ENCODE data around the gene STK11.

Gene STK11

DNA sequence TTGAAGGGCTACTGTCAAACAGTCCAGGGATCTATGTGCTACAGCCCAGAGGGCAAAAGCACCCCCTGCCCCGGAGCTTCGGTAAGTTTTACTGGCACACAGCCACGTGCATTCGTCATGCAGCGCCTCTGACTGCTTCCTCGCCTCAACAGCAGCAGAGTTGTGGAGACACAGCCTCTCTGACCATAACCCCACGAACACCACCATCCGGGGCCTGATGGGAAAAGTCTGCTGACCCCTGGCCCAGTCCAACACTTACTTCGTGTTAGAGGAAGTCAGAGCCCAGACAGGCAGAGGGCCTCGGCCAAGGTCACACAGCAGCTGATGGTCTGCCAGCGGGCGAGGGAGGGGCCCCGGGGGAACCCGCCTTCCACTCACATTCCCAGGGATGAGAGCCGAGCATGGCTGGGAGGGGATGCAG, 27.1 kb downstream of the STK11 start:
- TF ChIP-seq, protein P1, sequence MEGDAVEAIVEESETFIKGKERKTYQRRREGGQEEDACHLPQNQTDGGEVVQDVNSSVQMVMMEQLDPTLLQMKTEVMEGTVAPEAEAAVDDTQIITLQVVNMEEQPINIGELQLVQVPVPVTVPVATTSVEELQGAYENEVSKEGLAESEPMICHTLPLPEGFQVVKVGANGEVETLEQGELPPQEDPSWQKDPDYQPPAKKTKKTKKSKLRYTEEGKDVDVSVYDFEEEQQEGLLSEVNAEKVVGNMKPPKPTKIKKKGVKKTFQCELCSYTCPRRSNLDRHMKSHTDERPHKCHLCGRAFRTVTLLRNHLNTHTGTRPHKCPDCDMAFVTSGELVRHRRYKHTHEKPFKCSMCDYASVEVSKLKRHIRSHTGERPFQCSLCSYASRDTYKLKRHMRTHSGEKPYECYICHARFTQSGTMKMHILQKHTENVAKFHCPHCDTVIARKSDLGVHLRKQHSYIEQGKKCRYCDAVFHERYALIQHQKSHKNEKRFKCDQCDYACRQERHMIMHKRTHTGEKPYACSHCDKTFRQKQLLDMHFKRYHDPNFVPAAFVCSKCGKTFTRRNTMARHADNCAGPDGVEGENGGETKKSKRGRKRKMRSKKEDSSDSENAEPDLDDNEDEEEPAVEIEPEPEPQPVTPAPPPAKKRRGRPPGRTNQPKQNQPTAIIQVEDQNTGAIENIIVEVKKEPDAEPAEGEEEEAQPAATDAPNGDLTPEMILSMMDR (IDR thresholded peaks at IDR 0.05; ENCODE audit: low read depth, low read length, missing control alignments): no peak
- no peak for DNase-seq (ENCODE audit: low read depth)
- H3K4me3 ChIP-seq (ENCODE audit: low read depth, low read length): no peak overlapping the region

DNA sequence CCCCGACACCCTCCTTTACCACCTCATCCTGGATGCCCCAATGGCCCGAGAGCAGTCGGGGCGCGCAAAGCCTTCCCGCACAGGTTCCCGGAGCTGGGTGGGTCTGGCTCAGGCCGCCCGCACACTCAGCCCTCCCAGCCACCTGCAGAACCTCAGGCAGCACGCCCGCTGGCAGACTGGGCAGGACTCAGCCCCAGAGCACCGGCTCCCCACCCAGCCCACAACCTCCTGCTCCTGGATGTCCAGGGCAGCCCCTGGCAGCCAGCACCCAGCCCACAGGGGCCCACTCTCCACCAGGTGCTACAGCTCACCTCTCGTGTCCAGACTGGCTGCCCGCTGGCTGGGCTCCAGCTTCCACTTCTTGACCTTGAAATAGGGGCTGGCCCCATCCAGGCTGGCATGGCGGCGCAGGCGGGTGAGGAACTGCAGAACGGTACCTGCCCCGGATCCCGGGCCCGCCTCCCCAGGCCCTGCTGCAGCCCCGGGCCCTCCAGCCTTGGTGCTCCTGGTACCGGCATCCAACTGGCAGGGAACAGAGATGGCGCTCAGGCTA, 27.6 kb downstream of the STK11 start:
- no peak for DNase-seq (ENCODE audit: low read depth)
- H3K4me3 ChIP-seq (ENCODE audit: low read depth, low read length): no peak overlapping the region
- TF ChIP-seq, protein P1 (IDR thresholded peaks at IDR 0.05; ENCODE audit: low read depth, low read length, missing control alignments): no peak

DNA sequence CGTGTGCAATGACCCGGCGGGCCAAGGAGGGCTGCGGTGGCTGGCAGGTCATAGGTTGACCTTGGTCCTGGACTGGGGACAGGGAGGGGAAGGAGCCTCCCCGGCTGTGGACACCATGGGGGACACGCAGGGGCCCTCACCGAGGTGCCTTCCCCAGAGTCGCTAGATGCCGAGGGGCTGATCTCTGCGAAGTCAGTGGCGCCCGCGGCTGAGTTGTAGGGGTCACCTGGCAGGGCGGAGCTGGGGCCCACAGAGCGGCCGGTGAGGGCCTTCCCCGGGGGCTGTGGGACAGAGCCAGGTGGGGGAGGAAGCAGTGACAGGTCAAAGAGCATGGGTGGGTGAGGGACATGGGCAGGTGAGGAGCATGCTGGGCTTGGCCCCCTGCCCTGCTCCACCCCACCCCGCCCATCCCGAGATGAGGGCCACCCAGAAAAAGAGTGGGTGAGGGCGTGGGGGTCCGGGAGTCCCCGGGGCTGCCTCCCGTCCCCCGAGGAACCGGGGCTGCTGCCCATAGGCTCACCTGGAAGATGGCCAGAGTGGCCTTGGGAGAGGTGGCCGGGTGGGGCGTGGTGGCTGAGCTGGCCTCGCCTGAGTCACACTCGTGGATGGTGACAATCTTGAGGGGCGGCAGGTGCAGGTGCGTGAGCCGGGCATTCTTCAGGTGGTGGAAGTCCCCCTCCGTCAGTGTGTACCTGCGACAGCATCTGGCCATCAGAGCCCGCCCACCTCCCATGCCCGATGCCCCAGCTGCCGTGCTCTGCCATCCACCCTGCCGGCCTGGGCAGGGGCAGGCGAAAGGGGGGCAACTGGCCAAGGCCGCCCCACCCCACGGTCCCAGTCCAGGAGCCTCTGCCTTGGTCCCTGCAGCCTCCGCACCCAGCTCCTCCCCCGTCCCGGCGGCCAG, 28.7 kb downstream of the STK11 start:
- H3K4me3 ChIP-seq (ENCODE audit: low read depth, low read length): no peak overlapping the region
- TF ChIP-seq, protein P1 (IDR thresholded peaks at IDR 0.05; ENCODE audit: low read depth, low read length, missing control alignments): no peak
- DNase-seq (ENCODE audit: low read depth): no peak

DNA sequence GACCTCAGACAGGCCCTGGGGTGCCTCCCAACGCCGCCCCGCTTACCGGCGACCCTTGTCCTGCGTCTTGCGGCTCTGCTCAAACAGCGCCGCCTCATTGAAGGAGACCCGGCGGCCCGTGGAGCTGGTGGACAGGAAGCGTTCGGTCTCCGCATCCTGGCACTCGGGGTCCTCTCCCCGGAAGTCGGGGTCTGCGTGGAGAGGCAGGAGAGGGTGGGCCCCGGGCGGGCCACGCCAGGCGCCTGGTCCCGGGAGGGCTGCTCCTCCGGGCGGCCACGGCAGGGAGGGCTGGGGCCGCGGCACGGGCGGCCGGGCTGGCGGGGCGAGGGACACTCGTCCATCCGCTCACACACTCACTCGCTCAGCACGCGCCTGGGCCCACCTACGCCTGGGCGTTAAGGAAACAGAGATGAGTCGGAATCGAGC, 29.4 kb downstream of the STK11 start:
- TF ChIP-seq, protein P1 (IDR thresholded peaks at IDR 0.05; ENCODE audit: low read depth, low read length, missing control alignments): no peak
- no peak overlapping the region for H3K4me3 ChIP-seq (ENCODE audit: low read depth, low read length)
- no peak for DNase-seq (ENCODE audit: low read depth)

DNA sequence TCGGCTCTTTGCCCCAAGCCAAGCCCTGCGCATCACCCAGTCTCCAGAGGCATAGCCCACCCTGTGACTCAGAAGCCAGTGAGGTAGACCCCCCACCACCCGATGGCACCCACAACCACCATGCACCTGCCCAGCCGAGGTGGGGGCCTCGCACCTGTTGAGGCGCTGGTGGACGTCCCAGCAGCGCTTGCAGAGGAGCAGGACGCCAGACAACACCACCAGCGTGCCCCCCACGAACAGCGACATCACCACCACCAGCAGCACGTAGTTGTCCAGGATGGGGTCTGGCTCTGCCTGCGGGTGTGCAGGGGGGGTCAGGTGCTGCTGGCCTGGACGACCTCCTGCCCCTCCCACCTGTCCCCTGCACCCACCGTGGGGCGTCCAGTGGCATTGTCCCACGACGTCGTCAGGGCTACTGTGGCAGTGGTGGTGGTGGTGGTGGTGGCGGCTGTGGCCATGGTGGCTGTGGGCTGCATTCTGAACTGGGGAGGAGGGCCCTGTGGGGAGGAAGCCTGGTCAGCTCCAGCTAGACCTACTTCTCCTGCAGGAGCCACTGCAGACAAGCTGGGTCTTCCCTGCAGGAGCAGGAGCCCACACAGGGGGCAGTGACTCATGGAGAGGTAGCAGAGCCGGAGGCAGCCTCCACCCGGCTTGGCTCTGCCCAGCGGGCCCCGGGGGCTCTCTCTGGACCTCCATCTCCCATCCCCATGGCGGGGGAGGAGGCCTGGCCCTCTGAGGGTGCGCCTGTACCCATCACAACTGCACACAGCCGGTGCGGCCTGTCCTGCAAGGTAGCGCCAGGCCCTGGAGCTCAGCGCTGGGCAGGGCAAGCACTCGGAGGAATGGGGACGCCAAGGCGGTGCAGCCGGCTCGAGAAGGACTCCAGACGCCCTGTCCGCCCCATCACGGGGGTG, 30.3 kb downstream of the STK11 start:
- no peak for DNase-seq (ENCODE audit: low read depth)
- no peak overlapping the region for H3K4me3 ChIP-seq (ENCODE audit: low read depth, low read length)
- TF ChIP-seq, protein P1 (IDR thresholded peaks at IDR 0.05; ENCODE audit: low read depth, low read length, missing control alignments): no peak

DNA sequence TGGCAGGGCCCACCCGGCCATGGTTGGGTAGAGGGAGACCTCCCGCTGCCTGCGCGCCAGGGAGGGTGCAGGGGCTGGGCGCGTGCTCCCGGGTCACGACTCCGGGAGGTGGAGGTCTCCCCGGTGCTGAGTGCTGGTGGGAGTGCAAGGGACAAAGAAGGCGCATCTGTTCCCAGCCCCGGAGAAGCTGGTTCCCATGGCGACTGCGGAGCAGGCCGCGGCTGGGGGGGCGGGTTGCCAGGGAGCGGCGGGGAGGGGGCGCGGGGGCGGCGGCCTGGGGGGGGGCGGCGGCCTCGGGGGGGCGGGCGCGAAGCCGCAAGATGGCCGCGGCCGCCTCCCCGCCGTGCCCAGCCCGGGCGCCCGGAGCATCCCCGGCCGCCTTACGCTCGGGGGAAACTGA, 31.0 kb downstream of the STK11 start:
- DNase-seq (ENCODE audit: low read depth): no peak
- TF ChIP-seq, protein P1 (IDR thresholded peaks at IDR 0.05; ENCODE audit: low read depth, low read length, missing control alignments): no peak
- H3K4me3 ChIP-seq (ENCODE audit: low read depth, low read length): no peak overlapping the region; the same call in 1 of the 2 replicates

Data from GM12864 (cell line).